H1 (cell line): ENCODE data around the gene XPO6. TPM values are rescaled to one million over a fixed set of nuclear protein-coding genes. Genes with fewer than 3 reads are reported as not detected.

ENCODE experiments used
- CTCF ChIA-PET: fragments of 300-600 bp; sonication (Branson Sonifier 250); formaldehyde crosslinking; loops from one replicate; lab custom pipeline; 2021; ENCODE audit not compliant: partially characterized antibody; lab: Charles Lee
- POLR2A ChIA-PET: fragments of 300-600 bp; sonication (Branson Sonifier 250); formaldehyde crosslinking; loops from one replicate; lab custom pipeline; 2021; ENCODE audit warnings: inconsistent platforms; ENCODE audit not compliant: partially characterized antibody; lab: Charles Lee
- DNase-seq, 2 experiments: peaks; one replicate each; pipeline versions ENCODE4 v3.0.0 to v3.0.0-alpha.2; 2010 to 2022; ENCODE audit warnings: low spot score in 2 of 2, low read depth in 1 of 2, mixed read lengths in 1 of 2
- FAIRE-seq: peaks from 2 replicates; lab custom pipeline; 2011; peaks lifted over from hg19 to GRCh38; lab: Jason Lieb, UNC
- H2AFZ ChIP-seq: 2 replicates; pipeline ENCODE4 v1.8.1; 2012; ENCODE audit warnings: low read length, inconsistent platforms
- H2AK5ac ChIP-seq: 2 replicates; pipeline ENCODE4 v1.6.1; 2013; ENCODE audit warnings: low read depth, low read length
- H2BK120ac ChIP-seq: replicated peaks from 2 replicates; pipeline ENCODE3; 2013; ENCODE audit warnings: low read depth, low read length, inconsistent platforms
- H2BK12ac ChIP-seq: 2 replicates; pipeline ENCODE4 v1.6.1; 2013; ENCODE audit warnings: low read depth, low read length
- H2BK15ac ChIP-seq: 2 replicates; pipeline ENCODE4 v1.6.1; 2013; ENCODE audit warnings: low read length
- H2BK20ac ChIP-seq: 2 replicates; pipeline ENCODE4 v1.6.1; 2013; ENCODE audit warnings: low read length
- H2BK5ac ChIP-seq: 2 replicates; pipeline ENCODE4 v1.6.1; 2013; ENCODE audit warnings: low read depth, low read length
- H3K14ac ChIP-seq: 2 replicates; pipeline ENCODE4 v1.6.1; 2013; ENCODE audit warnings: inconsistent platforms; ENCODE audit not compliant: insufficient read length
- H3K18ac ChIP-seq: 2 replicates; pipeline ENCODE4 v1.6.1; 2013; ENCODE audit warnings: low read length; ENCODE audit errors: extremely low read depth
- H3K23ac ChIP-seq: 2 replicates; pipeline ENCODE4 v1.6.1; 2013; ENCODE audit warnings: inconsistent platforms; ENCODE audit not compliant: insufficient read length
- H3K23me2 ChIP-seq: 2 replicates; pipeline ENCODE4 v1.6.1; 2013; ENCODE audit warnings: low read depth, low read length
- H3K27ac ChIP-seq: 2 replicates; pipeline ENCODE4 v1.6.1; 2011; ENCODE audit warnings: low read depth, low read length, inconsistent platforms
- H3K27me3 ChIP-seq, 4 experiments: replicated peaks in 1 of 4; 1 replicate in 1 of 4; 2 replicates in 3 of 4; pipeline versions ENCODE4 v1.6.1 to v1.8.1; 2011 to 2013; ENCODE audit warnings: low read length in 3 of 4, mild to moderate bottlenecking in 3 of 4, inconsistent platforms in 2 of 4, mixed read lengths in 2 of 4, moderate library complexity in 1 of 4; ENCODE audit not compliant: control insufficient read depth in 3 of 4, insufficient read depth in 3 of 4; ENCODE audit errors: extremely low read depth in 1 of 4
- H3K36me3 ChIP-seq, 4 experiments: 2 replicates each; pipeline versions ENCODE4 v1.6.1 to v1.8.1; 2011 to 2013; ENCODE audit warnings: mild to moderate bottlenecking in 4 of 4, low read length in 3 of 4, moderate library complexity in 2 of 4, control low read depth in 1 of 4, inconsistent platforms in 1 of 4; ENCODE audit not compliant: insufficient read depth in 4 of 4, control insufficient read depth in 2 of 4
- H3K4ac ChIP-seq: replicated peaks from 2 replicates; pipeline ENCODE3; 2013; ENCODE audit warnings: low read length, low read depth, mixed read lengths, inconsistent platforms; ENCODE audit not compliant: insufficient read length
- H3K4me1 ChIP-seq, 4 experiments: replicated peaks in 1 of 4; 1 replicate in 1 of 4; 2 replicates in 3 of 4; pipeline versions ENCODE4 v1.6.1 to v1.8.1; 2011 to 2013; ENCODE audit warnings: low read length in 3 of 4, inconsistent platforms in 2 of 4, mixed read lengths in 1 of 4; ENCODE audit not compliant: insufficient read depth in 4 of 4, control insufficient read depth in 3 of 4
- H3K4me2 ChIP-seq, 2 experiments: 2 replicates each; pipeline versions ENCODE4 v1.6.1 to v1.8.1; 2011 to 2013; ENCODE audit warnings: low read depth in 2 of 2, low read length in 2 of 2, control low read depth in 1 of 2, inconsistent platforms in 1 of 2, mild to moderate bottlenecking in 1 of 2; ENCODE audit not compliant: insufficient read depth in 1 of 2
- H3K4me3 ChIP-seq, 4 experiments: fragments of 200-600, 300-600 bp in 1 of 4; sonication (generic), shearing (Covaris generic), sonication (Bioruptor Twin) in 1 of 4; 2 replicates each; pipeline versions ENCODE4 v1.5.1 to v1.8.1; 2011 to 2016; ENCODE audit warnings: low read length in 4 of 4, low read depth in 3 of 4, control low read depth in 2 of 4, inconsistent platforms in 2 of 4, mild to moderate bottlenecking in 2 of 4, mixed read lengths in 1 of 4, moderate library complexity in 1 of 4; ENCODE audit not compliant: insufficient read depth in 2 of 4; ENCODE audit errors: extremely low read depth in 1 of 4
- H3K56ac ChIP-seq: replicated peaks from 2 replicates; pipeline ENCODE3; 2013; ENCODE audit warnings: low read depth, mild to moderate bottlenecking, mixed read lengths, low read length, inconsistent platforms; ENCODE audit not compliant: insufficient read length
- H3K79me1 ChIP-seq: 2 replicates; pipeline ENCODE4 v1.6.1; 2013; ENCODE audit warnings: low read depth, low read length, control low read depth
- H3K79me2 ChIP-seq, 2 experiments: 2 replicates each; pipeline versions ENCODE4 v1.6.1 to v1.8.1; 2012 to 2013; ENCODE audit warnings: low read length in 2 of 2, mild to moderate bottlenecking in 2 of 2, inconsistent platforms in 1 of 2; ENCODE audit not compliant: insufficient read depth in 2 of 2, control insufficient read depth in 1 of 2
- H3K9ac ChIP-seq, 4 experiments: replicated peaks in 1 of 4; 1 replicate in 1 of 4; 2 replicates in 3 of 4; pipeline versions ENCODE4 v1.6.1 to v1.8.1; 2011 to 2013; ENCODE audit warnings: low read depth in 3 of 4, low read length in 3 of 4, control low read depth in 2 of 4, mild to moderate bottlenecking in 2 of 4, moderate library complexity in 2 of 4, inconsistent platforms in 1 of 4; ENCODE audit errors: extremely low read depth in 1 of 4
- H3K9me3 ChIP-seq, 2 experiments: 2 replicates each; pipeline versions ENCODE4 v1.6.1 to v1.8.1; 2012 to 2013; ENCODE audit warnings: mild to moderate bottlenecking in 2 of 2, moderate library complexity in 2 of 2, control low read depth in 1 of 2, inconsistent platforms in 1 of 2, low read depth in 1 of 2, low read length in 1 of 2, mixed read lengths in 1 of 2; ENCODE audit not compliant: insufficient read depth in 2 of 2
- H4K20me1 ChIP-seq, 2 experiments: replicated peaks in 1 of 2; 2 replicates each; pipeline versions ENCODE3 to v1.8.1; 2011 to 2013; ENCODE audit warnings: inconsistent platforms in 2 of 2, low read length in 2 of 2, mild to moderate bottlenecking in 1 of 2; ENCODE audit not compliant: insufficient read depth in 2 of 2, control insufficient read depth in 1 of 2
- H4K5ac ChIP-seq: 2 replicates; pipeline ENCODE4 v1.6.1; 2013; ENCODE audit warnings: low read length, low read depth, mixed read lengths, inconsistent platforms; ENCODE audit not compliant: insufficient read length
- H4K8ac ChIP-seq: 2 replicates; pipeline ENCODE4 v1.8.0; 2013; ENCODE audit warnings: mild to moderate bottlenecking, moderate library complexity, low read length, inconsistent platforms; ENCODE audit not compliant: insufficient read depth; ENCODE audit errors: extremely low read depth
- H4K91ac ChIP-seq: replicated peaks from 2 replicates; pipeline ENCODE3; 2013; ENCODE audit warnings: low read length, mixed read lengths, inconsistent platforms; ENCODE audit not compliant: insufficient read length
- CHD1 ChIP-seq: IDR thresholded peaks from 2 replicates; pipeline ENCODE4 v1.6.1; 2012; ENCODE audit warnings: low read depth, low read length, improper control_type of control experiment
- EGR1 ChIP-seq: IDR thresholded peaks from 2 replicates; pipeline ENCODE4 v1.6.1; 2011; ENCODE audit warnings: low read depth, low read length, borderline replicate concordance
- EZH2 ChIP-seq: fragments of 200-600 bp; sonication (generic); IDR thresholded peaks from 2 replicates; pipeline ENCODE4 v1.7.1; 2012; ENCODE audit warnings: low read depth, mild to moderate bottlenecking, moderate library complexity, low read length, inconsistent platforms; ENCODE audit not compliant: severe bottlenecking
- GABPA ChIP-seq: IDR thresholded peaks from 2 replicates; pipeline ENCODE4 v1.6.1; 2011; ENCODE audit warnings: mild to moderate bottlenecking, low read length, moderate library complexity, borderline replicate concordance; ENCODE audit not compliant: insufficient read depth
- GTF2F1 ChIP-seq: IDR thresholded peaks from 2 replicates; pipeline ENCODE4 v1.6.1; 2012; ENCODE audit warnings: low read depth, low read length, improper control_type of control experiment, borderline replicate concordance
- HDAC6 ChIP-seq: IDR thresholded peaks from one replicate; pipeline ENCODE4 v1.7.1; 2012; ENCODE audit warnings: low read depth, mild to moderate bottlenecking, inconsistent platforms, low read length, moderate library complexity
- POLR2A ChIP-seq, 2 experiments: IDR thresholded peaks; 1 replicate in 1 of 2; 2 replicates in 1 of 2; pipeline ENCODE4 v1.6.1; 2011; ENCODE audit warnings: low read depth in 2 of 2, low read length in 2 of 2, mild to moderate bottlenecking in 2 of 2; ENCODE audit errors: control extremely low read depth in 1 of 2
- SIN3A ChIP-seq, 2 experiments: IDR thresholded peaks in 1 of 2; conservative IDR thresholded peaks in 1 of 2; 2 replicates each; pipeline ENCODE4 v1.6.1; 2011 to 2012; ENCODE audit warnings: low read length in 2 of 2, improper control_type of control experiment in 1 of 2, low read depth in 1 of 2, mild to moderate bottlenecking in 1 of 2
- TAF7 ChIP-seq: optimal IDR thresholded peaks from 2 replicates; pipeline ENCODE3; 2011; ENCODE audit warnings: low read depth, mild to moderate bottlenecking, inconsistent platforms, low read length, moderate library complexity, borderline replicate concordance
- WGBS, 2 experiments: shearing (Covaris generic) in 1 of 2; methylation state at CpG; one replicate each; pipeline versions ENCODE4 v1.1.6 to v1.1.7; 2013 to 2015; ENCODE audit warnings: low lambda C conversion rate in 2 of 2, mixed read lengths in 2 of 2, inconsistent platforms in 1 of 2, low coverage in 1 of 2, missing lambda C conversion rate in 1 of 2; ENCODE audit not compliant: insufficient replicate concordance in 2 of 2, insufficient coverage in 1 of 2, insufficient read length in 1 of 2; ENCODE audit errors: extremely low coverage in 1 of 2, missing lambda C conversion rate in 1 of 2; 5-methylcytosine and 5-hydroxymethylcytosine counted together
- polyA plus RNA-seq, 7 experiments: library from polyadenylated mRNA; depleted of rRNA in 3 of 7; stranded (reverse) in 5 of 7; unstranded in 2 of 7; fragments of >200 nt in 5 of 7; fragments of 200-250 nt in 2 of 7; gene quantifications; 1 replicate in 5 of 7; 2 replicates in 1 of 7; 4 replicates in 1 of 7; pipeline versions ENCODE4 v1.2.1 to v1.2.3, GENCODE V29; 2011 to 2013; ENCODE audit warnings: missing spikeins in 2 of 7, mixed read lengths in 2 of 7
- total RNA-seq: library from RNA; stranded (reverse); fragmentation: NEBNext Ultra II Directional; extraction: Animal tissue kit (Norgen Biotek cat#: 25700); gene quantifications from 2 replicates; pipeline ENCODE4 v1.2.1, GENCODE V29; 2021

Gene XPO6
- total and polyA plus RNA-seq, 2 of the 8 experiments (the other 6 are each of a cell fraction or from before 2014, with no cell fraction given), result 152 to 254 TPM

- H2BK120ac ChIP-seq, result no peak overlapping the region
- peaks cover 4 to 9% (median 5%) of the 10 kb centered on the region in 4 experiments; a peak in 6 of 8 replicates for H3K36me3 ChIP-seq
- H3K79me1 ChIP-seq, result peaks cover 4% of the 10 kb centered on the region; the same call in 1 of the 2 replicates
- H4K91ac ChIP-seq, result no peak overlapping the region
- H3K4me3 ChIP-seq, result peak overlapping the region in 1 of 4 experiments; percentile 34; a peak in 2 of 8 replicates
- no peak overlapping the region for H3K9ac ChIP-seq
- peaks cover 0 to 14% of the 10 kb centered on the region in 2 experiments for H4K20me1 ChIP-seq
- H3K4ac ChIP-seq, result no peak overlapping the region
- POLR2A ChIA-PET, result interaction anchor here (0.7 to 1.1 kb wide), 3 partner anchors 26 to 162 kb away, joined by 3 read pairs; no protein-coding TSS in a partner anchor
- no peak overlapping the region for H3K14ac ChIP-seq
- H4K8ac ChIP-seq, result no peak overlapping the region; the same call in 1 of the 2 replicates
- no peaks in the 10 kb centered on the region for H3K27me3 ChIP-seq
- WGBS, 2 experiments, result 52% methylated on average over 5 of the region's 5 CpGs; no CpG with 5 or more reads in 1 of the 2 experiments
- TF ChIP-seq CHD1 (no peak), POLR2A (IDR thresholded peaks at IDR 0.05; ENCODE audit: control extremely low read depth in 1 of 2, low read depth in 2 of 2, low read length in 2 of 2) (no peak), EZH2 (no peak), GABPA (no peak), EGR1 (no peak), TAF7 (no peak), HDAC6 (no peak), GTF2F1 (no peak), SIN3A (conservative IDR thresholded peaks at IDR 0.05 in 1 of 2, IDR thresholded peaks at IDR 0.05 in 1 of 2; ENCODE audit: low read depth in 1 of 2, low read length in 2 of 2) (no peak)
- H3K4me2 ChIP-seq, result peak overlapping the region; percentile 56 to 69; a peak in 3 of 4 replicates
- FAIRE-seq (no peak), DNase-seq (no peak)
- no peaks in the 10 kb centered on the region for H3K9me3 ChIP-seq
- no peak overlapping the region for H3K23ac ChIP-seq
- H2BK20ac ChIP-seq, result no peak overlapping the region; the same call in 1 of the 2 replicates
- CTCF ChIA-PET, result interaction anchor here (0.7 to 4.2 kb wide), 8 partner anchors 10 to 1636 kb away, joined by 3 to 27 read pairs (median 6); no protein-coding TSS in a partner anchor
- H3K27ac ChIP-seq, result peak overlapping the region; percentile 54; the same call in 1 of the 2 replicates
- peak overlapping the region; percentile 83 for H4K5ac ChIP-seq
- H2BK5ac ChIP-seq, result peak overlapping the region; percentile 77; the same call in 1 of the 2 replicates
- no peaks in the 10 kb centered on the region for H3K79me2 ChIP-seq
- H2BK15ac ChIP-seq, result no peak overlapping the region
- no peak overlapping the region for H2AK5ac ChIP-seq
- no peak overlapping the region for H3K56ac ChIP-seq
- H2BK12ac ChIP-seq, result no peak overlapping the region
- peaks cover 0 to 26% (median 12%) of the 10 kb centered on the region in 4 experiments; a peak in 6 of 7 replicates for H3K4me1 ChIP-seq
- H3K23me2 ChIP-seq, result peaks cover 13% of the 10 kb centered on the region; the same call in 1 of the 2 replicates
- peak overlapping the region; percentile 51; the same call in 1 of the 2 replicates for H3K18ac ChIP-seq
- H2AFZ ChIP-seq, result no peak overlapping the region
Observed at GRCh38 chr16:28093385-28093725, 118.4 kb downstream of the XPO6 start.
